HG02678 (cell line): ENCODE results near the gene COTL1.
"Not testable (repeated sequence)": the region's sequence is repeated elsewhere in the genome, so short reads cannot be mapped to it uniquely, and the experiment has no call there.

Source experiments
- ATAC-seq: cut with Tn5 transposase; IDR thresholded peaks from one replicate; pipeline ENCODE4 v1.9.1; 2021; ENCODE audit warnings: mild to moderate bottlenecking, moderate library complexity; ENCODE audit not compliant: unreplicated experiment

COTL1 gene

GRCh38 chr16:84643674-84644073, 25.8 kb upstream of the COTL1 start:
- ATAC-seq, result no peak

GRCh38 chr16:84643180-84643583, 25.3 kb upstream of the COTL1 start:
- no peak for ATAC-seq

- ATAC-seq, result no peak
Measured at GRCh38 chr16:84641643-84642358, 23.9 kb upstream of the COTL1 start.

GRCh38 chr16:84640145-84640544, 22.3 kb upstream of the COTL1 start:
- no peak for ATAC-seq

GRCh38 chr16:84638231-84638806, 20.4 kb upstream of the COTL1 start:
- ATAC-seq, result no peak

GRCh38 chr16:84637709-84638108, 19.8 kb upstream of the COTL1 start:
- no peak for ATAC-seq

GRCh38 chr16:84635702-84636101, 17.8 kb upstream of the COTL1 start:
- ATAC-seq, result no peak

- no peak for ATAC-seq
Measured at GRCh38 chr16:84633622-84634021, 15.7 kb upstream of the COTL1 start.

- ATAC-seq, result not testable (repeated sequence)
Measured at GRCh38 chr16:84632862-84633261, 15.0 kb upstream of the COTL1 start.

GRCh38 chr16:84631886-84632285, 14.0 kb upstream of the COTL1 start:
- no peak for ATAC-seq

GRCh38 chr16:84631153-84631466, 13.2 kb upstream of the COTL1 start:
- ATAC-seq, result no peak

- ATAC-seq, result no peak
Measured at GRCh38 chr16:84630446-84631152, 12.7 kb upstream of the COTL1 start.

GRCh38 chr16:84630009-84630408, 12.1 kb upstream of the COTL1 start:
- ATAC-seq, result no peak

- ATAC-seq, result no peak
Measured at GRCh38 chr16:84629580-84629979, 11.7 kb upstream of the COTL1 start.

- ATAC-seq, result no peak
Measured at GRCh38 chr16:84628226-84628731, 10.4 kb upstream of the COTL1 start.

- no peak for ATAC-seq
Measured at GRCh38 chr16:84625556-84625955, 7.7 kb upstream of the COTL1 start.

- not testable (repeated sequence) for ATAC-seq
Measured at GRCh38 chr16:84620913-84621312, 3.0 kb upstream of the COTL1 start.

- ATAC-seq, result no peak
Measured at GRCh38 chr16:84618581-84619460, 943 bp upstream of the COTL1 start.

GRCh38 chr16:84617041-84617790, 662 bp downstream of the COTL1 start:
- ATAC-seq, result peak; percentile 26

GRCh38 chr16:84616515-84616914, 1.4 kb downstream of the COTL1 start:
- ATAC-seq, result no peak
